ENCODE data around the gene ANXA11.
A peak's percentile ranks its signal among the peaks of the same experiment; 100 is the strongest.

Gene ANXA11

GRCh38 chr10:80187060-80187459 is 18.3 kb downstream of the ANXA11 start:
- peaks cover 13% of the 10 kb centered on the region for H3K36me3 Mint-ChIP-seq (ENCODE audit: low read depth)
- no peaks in the 10 kb centered on the region for H3K27me3 Mint-ChIP-seq (ENCODE audit: low read depth)
- H3K9me3 Mint-ChIP-seq = no peaks in the 10 kb centered on the region
- H3K4me1 Mint-ChIP-seq (ENCODE audit: low read depth) = peaks cover 61% of the 10 kb centered on the region
- peak overlapping the region; percentile 70 for H3K4me3 Mint-ChIP-seq
- H3K27ac Mint-ChIP-seq = peak overlapping the region; percentile 94

GRCh38 chr10:80186364-80187012 is 18.8 kb downstream of the ANXA11 start:
- H3K27ac Mint-ChIP-seq = peak overlapping the region; percentile 94
- peaks cover 55% of the 10 kb centered on the region for H3K4me1 Mint-ChIP-seq (ENCODE audit: low read depth)
- peaks cover 8% of the 10 kb centered on the region for H3K36me3 Mint-ChIP-seq (ENCODE audit: low read depth)
- H3K4me3 Mint-ChIP-seq = peak overlapping the region; percentile 17
- H3K27me3 Mint-ChIP-seq (ENCODE audit: low read depth) = no peaks in the 10 kb centered on the region
- no peaks in the 10 kb centered on the region for H3K9me3 Mint-ChIP-seq

- H3K9me3 Mint-ChIP-seq = no peaks in the 10 kb centered on the region
- peak overlapping the region; percentile 5 for H3K27ac Mint-ChIP-seq
- no peak overlapping the region for H3K4me3 Mint-ChIP-seq
- H3K36me3 Mint-ChIP-seq (ENCODE audit: low read depth) = peaks cover 5% of the 10 kb centered on the region
- peaks cover 55% of the 10 kb centered on the region for H3K4me1 Mint-ChIP-seq (ENCODE audit: low read depth)
- no peaks in the 10 kb centered on the region for H3K27me3 Mint-ChIP-seq (ENCODE audit: low read depth)
These were observed 19.6 kb downstream of the ANXA11 start for GRCh38 chr10:80185578-80186299.

- Mint-ChIP-seq H3K9me3 (no peaks in the 10 kb centered on the region), H3K27ac (peak overlapping the region; percentile 22), H3K4me3 (no peak overlapping the region), H3K27me3 (ENCODE audit: low read depth) (no peaks in the 10 kb centered on the region), H3K36me3 (ENCODE audit: low read depth) (peaks cover 5% of the 10 kb centered on the region), H3K4me1 (ENCODE audit: low read depth) (peaks cover 52% of the 10 kb centered on the region)
These were observed 21.0 kb downstream of the ANXA11 start for GRCh38 chr10:80184291-80184690.

- Mint-ChIP-seq H3K36me3 (ENCODE audit: low read depth) (peaks cover 3% of the 10 kb centered on the region), H3K4me1 (ENCODE audit: low read depth) (peaks cover 50% of the 10 kb centered on the region), H3K4me3 (no peak overlapping the region), H3K27ac (no peak overlapping the region), H3K9me3 (no peaks in the 10 kb centered on the region), H3K27me3 (ENCODE audit: low read depth) (no peaks in the 10 kb centered on the region)
These were observed 21.9 kb downstream of the ANXA11 start for GRCh38 chr10:80183436-80183835.

- peaks cover 47% of the 10 kb centered on the region for H3K4me1 Mint-ChIP-seq (ENCODE audit: low read depth)
- no peaks in the 10 kb centered on the region for H3K27me3 Mint-ChIP-seq (ENCODE audit: low read depth)
- H3K4me3 Mint-ChIP-seq = no peak overlapping the region
- peaks cover 3% of the 10 kb centered on the region for H3K36me3 Mint-ChIP-seq (ENCODE audit: low read depth)
- H3K27ac Mint-ChIP-seq = no peak overlapping the region
- no peaks in the 10 kb centered on the region for H3K9me3 Mint-ChIP-seq
These were observed 22.4 kb downstream of the ANXA11 start for GRCh38 chr10:80182986-80183385.

- Mint-ChIP-seq H3K36me3 (ENCODE audit: low read depth) (no peaks in the 10 kb centered on the region), H3K9me3 (no peaks in the 10 kb centered on the region), H3K4me1 (ENCODE audit: low read depth) (peaks cover 24% of the 10 kb centered on the region), H3K27ac (no peak overlapping the region), H3K27me3 (ENCODE audit: low read depth) (no peaks in the 10 kb centered on the region), H3K4me3 (no peak overlapping the region)
These were observed 27.3 kb downstream of the ANXA11 start for GRCh38 chr10:80177781-80178636.

- H3K4me3 Mint-ChIP-seq = no peak overlapping the region
- no peaks in the 10 kb centered on the region for H3K9me3 Mint-ChIP-seq
- no peak overlapping the region for H3K27ac Mint-ChIP-seq
- no peaks in the 10 kb centered on the region for H3K36me3 Mint-ChIP-seq (ENCODE audit: low read depth)
- no peaks in the 10 kb centered on the region for H3K27me3 Mint-ChIP-seq (ENCODE audit: low read depth)
- H3K4me1 Mint-ChIP-seq (ENCODE audit: low read depth) = peaks cover 19% of the 10 kb centered on the region
These were observed 28.8 kb downstream of the ANXA11 start for GRCh38 chr10:80176526-80176925.

- Mint-ChIP-seq H3K27ac (no peak overlapping the region), H3K4me1 (ENCODE audit: low read depth) (peaks cover 19% of the 10 kb centered on the region), H3K4me3 (no peak overlapping the region), H3K9me3 (no peaks in the 10 kb centered on the region), H3K36me3 (ENCODE audit: low read depth) (peaks cover 3% of the 10 kb centered on the region), H3K27me3 (ENCODE audit: low read depth) (no peaks in the 10 kb centered on the region)
These were observed 30.5 kb downstream of the ANXA11 start for GRCh38 chr10:80174641-80175395.

- Mint-ChIP-seq H3K4me1 (ENCODE audit: low read depth) (peaks cover 15% of the 10 kb centered on the region), H3K4me3 (no peak overlapping the region), H3K9me3 (no peaks in the 10 kb centered on the region), H3K36me3 (ENCODE audit: low read depth) (peaks cover 5% of the 10 kb centered on the region), H3K27ac (no peak overlapping the region), H3K27me3 (ENCODE audit: low read depth) (no peaks in the 10 kb centered on the region)
These were observed 31.9 kb downstream of the ANXA11 start for GRCh38 chr10:80173466-80173865.

GRCh38 chr10:80172896-80173295 is 32.4 kb downstream of the ANXA11 start:
- Mint-ChIP-seq H3K36me3 (ENCODE audit: low read depth) (peaks cover 5% of the 10 kb centered on the region), H3K4me3 (no peak overlapping the region), H3K27ac (no peak overlapping the region), H3K27me3 (ENCODE audit: low read depth) (no peaks in the 10 kb centered on the region), H3K9me3 (no peaks in the 10 kb centered on the region), H3K4me1 (ENCODE audit: low read depth) (peaks cover 15% of the 10 kb centered on the region)

GRCh38 chr10:80171248-80171660 is 34.1 kb downstream of the ANXA11 start:
- Mint-ChIP-seq H3K36me3 (ENCODE audit: low read depth) (peaks cover 8% of the 10 kb centered on the region), H3K4me1 (ENCODE audit: low read depth) (peaks cover 11% of the 10 kb centered on the region), H3K27me3 (ENCODE audit: low read depth) (no peaks in the 10 kb centered on the region), H3K9me3 (no peaks in the 10 kb centered on the region), H3K4me3 (no peak overlapping the region), H3K27ac (peak overlapping the region; percentile 15)

GRCh38 chr10:80170641-80171040 is 34.7 kb downstream of the ANXA11 start:
- peaks cover 15% of the 10 kb centered on the region for H3K4me1 Mint-ChIP-seq (ENCODE audit: low read depth)
- H3K27ac Mint-ChIP-seq = no peak overlapping the region
- H3K27me3 Mint-ChIP-seq (ENCODE audit: low read depth) = no peaks in the 10 kb centered on the region
- H3K9me3 Mint-ChIP-seq = no peaks in the 10 kb centered on the region
- H3K4me3 Mint-ChIP-seq = no peak overlapping the region
- peaks cover 11% of the 10 kb centered on the region for H3K36me3 Mint-ChIP-seq (ENCODE audit: low read depth)

GRCh38 chr10:80170026-80170425 is 35.3 kb downstream of the ANXA11 start:
- peak overlapping the region; percentile 16 for H3K27ac Mint-ChIP-seq
- no peaks in the 10 kb centered on the region for H3K27me3 Mint-ChIP-seq (ENCODE audit: low read depth)
- H3K9me3 Mint-ChIP-seq = no peaks in the 10 kb centered on the region
- no peak overlapping the region for H3K4me3 Mint-ChIP-seq
- peaks cover 16% of the 10 kb centered on the region for H3K4me1 Mint-ChIP-seq (ENCODE audit: low read depth)
- H3K36me3 Mint-ChIP-seq (ENCODE audit: low read depth) = peaks cover 11% of the 10 kb centered on the region
